BLaER1 (cell line): Measurements from ENCODE around the gene CLCN6.
A peak's percentile ranks its signal among the peaks of the same experiment; 100 is the strongest.
"Not testable (repeated sequence)": the region's sequence is repeated elsewhere in the genome, so short reads cannot be mapped to it uniquely, and the experiment has no call there.

Source experiments
- H3K27ac ChIP-seq: shearing (Covaris generic); formaldehyde crosslinking; 2 replicates; pipeline ENCODE4 v1.8.1; 2022
- H3K27me3 ChIP-seq: shearing (Covaris generic); formaldehyde crosslinking; 2 replicates; pipeline ENCODE4 v1.8.1; 2022
- H3K36me3 ChIP-seq: shearing (Covaris generic); formaldehyde crosslinking; 2 replicates; pipeline ENCODE4 v1.8.1; 2022
- H3K4me1 ChIP-seq: shearing (Covaris generic); formaldehyde crosslinking; 2 replicates; pipeline ENCODE4 v1.8.1; 2022
- H3K4me2 ChIP-seq: shearing (Covaris generic); formaldehyde crosslinking; 2 replicates; pipeline ENCODE4 v1.8.1; 2022
- H3K4me3 ChIP-seq: shearing (Covaris generic); formaldehyde crosslinking; 2 replicates; pipeline ENCODE4 v1.8.1; 2022
- H3K9ac ChIP-seq: shearing (Covaris generic); formaldehyde crosslinking; 2 replicates; pipeline ENCODE4 v1.8.1; 2022
- H3K9me3 ChIP-seq: shearing (Covaris generic); formaldehyde crosslinking; 2 replicates; pipeline ENCODE4 v1.8.1; 2022
- H4K20me1 ChIP-seq: shearing (Covaris generic); formaldehyde crosslinking; 2 replicates; pipeline ENCODE4 v1.8.1; 2022
- Cebpa-rat ChIP-seq: shearing (Covaris generic); IDR thresholded peaks from 2 replicates; pipeline ENCODE4 v1.8.1; 2022

Gene CLCN6

DNA sequence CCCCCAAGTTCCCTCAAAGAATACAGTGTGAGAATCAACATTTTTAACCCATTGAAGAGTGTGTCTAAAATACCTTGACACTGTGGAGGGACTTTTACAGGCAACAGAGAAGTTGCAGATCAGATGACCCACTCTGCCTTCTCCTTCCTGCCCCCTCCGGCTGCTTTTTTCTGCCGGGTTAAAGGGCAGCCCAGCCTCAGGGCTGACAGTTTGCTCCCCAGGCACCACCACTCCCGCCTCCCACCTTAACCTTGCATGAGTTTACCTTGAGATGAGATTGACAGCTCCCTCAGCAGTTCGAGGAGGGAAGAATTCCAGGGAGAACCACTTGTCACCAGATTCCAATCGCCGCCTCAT is 3.4 kb upstream of the CLCN6 start:
- peaks cover 50% of the 10 kb centered on the region for H3K4me1 ChIP-seq
- H4K20me1 ChIP-seq = peaks cover 25% of the 10 kb centered on the region
- H3K9ac ChIP-seq = peak overlapping the region; percentile 65; the same call in 1 of the 2 replicates
- peak overlapping the region; percentile 79 for H3K4me3 ChIP-seq
- no peaks in the 10 kb centered on the region for H3K9me3 ChIP-seq
- no peak for TF ChIP-seq Cebpa-rat
- H3K4me2 ChIP-seq = peak overlapping the region; percentile 98
- no peaks in the 10 kb centered on the region for H3K27me3 ChIP-seq
- H3K36me3 ChIP-seq = peaks cover 33% of the 10 kb centered on the region
- H3K27ac ChIP-seq = peak overlapping the region; percentile 46; the same call in 1 of the 2 replicates

DNA sequence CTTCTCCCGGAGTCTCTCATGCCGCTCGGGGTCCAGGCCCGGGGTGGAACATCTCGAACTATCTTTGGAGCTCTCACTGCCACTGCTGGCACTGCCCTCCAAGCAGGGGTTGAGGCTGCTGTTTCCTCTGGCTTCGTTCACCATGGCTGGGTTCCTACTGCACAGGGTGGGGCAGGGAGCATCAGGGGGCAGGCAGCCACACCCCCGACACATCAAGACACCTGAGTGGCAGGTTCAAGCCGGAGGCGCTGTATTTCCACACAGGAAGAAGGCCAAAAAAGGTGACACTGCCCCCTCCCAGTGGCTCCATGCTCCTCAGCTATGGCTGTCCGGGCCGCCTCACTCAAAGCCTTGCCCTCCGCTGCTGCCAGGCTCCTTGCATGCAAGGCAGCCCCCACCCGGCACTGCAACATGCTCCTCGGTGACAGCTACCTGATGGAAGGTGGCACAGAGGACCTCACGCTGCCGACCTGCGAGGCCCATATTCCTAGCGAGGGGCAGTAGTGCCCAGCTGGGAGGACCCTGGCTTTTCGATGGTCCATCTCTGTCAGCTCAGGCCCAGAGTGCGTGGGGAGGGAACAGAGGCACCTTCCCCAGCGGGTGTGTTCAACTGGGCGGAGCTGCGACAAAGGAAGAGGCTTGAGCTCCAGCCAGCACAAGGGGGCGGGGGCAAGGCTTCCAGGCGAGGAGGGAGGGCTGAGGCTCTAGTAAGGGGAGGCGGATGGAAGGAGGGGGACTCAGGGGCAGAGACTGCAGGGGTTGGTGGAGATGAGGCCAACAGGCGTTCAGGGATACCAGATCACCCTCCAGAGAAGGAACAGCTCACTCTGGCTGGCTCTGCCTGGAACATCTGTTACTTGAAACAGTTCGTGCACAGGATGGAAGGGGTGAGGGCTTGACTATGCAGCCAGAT is 2.8 kb upstream of the CLCN6 start:
- H3K9me3 ChIP-seq = no peaks in the 10 kb centered on the region
- peak overlapping the region; percentile 50 for H3K27ac ChIP-seq
- H3K9ac ChIP-seq = peak overlapping the region; percentile 65
- no peaks in the 10 kb centered on the region for H3K27me3 ChIP-seq
- H4K20me1 ChIP-seq = peaks cover 28% of the 10 kb centered on the region
- H3K4me1 ChIP-seq = peaks cover 56% of the 10 kb centered on the region
- no peak for TF ChIP-seq Cebpa-rat
- peaks cover 33% of the 10 kb centered on the region for H3K36me3 ChIP-seq
- peak overlapping the region; percentile 98 for H3K4me2 ChIP-seq
- peak overlapping the region; percentile 79 for H3K4me3 ChIP-seq

DNA sequence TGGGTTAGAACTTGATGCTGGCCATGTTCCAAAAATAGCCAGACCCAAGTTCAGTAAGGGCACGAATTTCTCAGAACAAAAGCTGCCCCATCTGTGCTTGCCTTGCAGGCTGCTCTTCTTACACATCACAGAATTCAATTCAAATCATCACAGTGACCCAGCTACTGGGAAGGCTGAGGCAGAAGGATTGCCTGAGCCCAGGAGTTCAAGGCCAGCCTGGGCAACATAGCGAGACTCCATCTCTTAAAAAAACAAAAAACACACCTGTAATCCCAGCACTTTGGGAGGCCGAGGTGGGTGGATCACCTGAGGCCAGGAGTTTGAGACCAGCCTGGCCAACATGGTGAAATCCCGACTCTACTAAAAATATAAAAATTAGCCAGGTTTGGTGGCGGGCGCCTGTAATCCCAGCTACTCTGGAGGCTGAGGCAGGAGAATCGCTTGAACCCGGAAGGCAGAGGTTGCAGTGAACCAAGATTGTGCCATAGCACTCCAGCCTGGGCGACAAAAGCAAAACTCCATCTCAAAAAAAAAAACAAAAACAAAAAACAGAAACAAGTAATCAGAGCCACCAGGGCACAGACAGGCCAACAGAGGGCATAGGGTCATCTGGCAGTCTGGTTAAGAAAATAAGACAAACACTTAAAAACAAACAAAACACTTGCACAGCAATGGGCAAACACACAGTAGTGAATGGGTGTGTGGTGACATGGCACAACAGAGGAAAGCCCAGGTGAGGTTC is 1.9 kb upstream of the CLCN6 start:
- not testable (repeated sequence) for H3K27me3 ChIP-seq, H3K9me3 ChIP-seq
- Histone ChIP-seq H3K4me1 (peaks cover 65% of the 10 kb centered on the region), H3K36me3 (peaks cover 30% of the 10 kb centered on the region), H3K9ac (peak overlapping the region; percentile 65; the same call in 1 of the 2 replicates), H3K4me3 (peak overlapping the region; percentile 79), H3K4me2 (peak overlapping the region; percentile 98), H4K20me1 (peaks cover 28% of the 10 kb centered on the region), H3K27ac (peak overlapping the region; percentile 50)

DNA sequence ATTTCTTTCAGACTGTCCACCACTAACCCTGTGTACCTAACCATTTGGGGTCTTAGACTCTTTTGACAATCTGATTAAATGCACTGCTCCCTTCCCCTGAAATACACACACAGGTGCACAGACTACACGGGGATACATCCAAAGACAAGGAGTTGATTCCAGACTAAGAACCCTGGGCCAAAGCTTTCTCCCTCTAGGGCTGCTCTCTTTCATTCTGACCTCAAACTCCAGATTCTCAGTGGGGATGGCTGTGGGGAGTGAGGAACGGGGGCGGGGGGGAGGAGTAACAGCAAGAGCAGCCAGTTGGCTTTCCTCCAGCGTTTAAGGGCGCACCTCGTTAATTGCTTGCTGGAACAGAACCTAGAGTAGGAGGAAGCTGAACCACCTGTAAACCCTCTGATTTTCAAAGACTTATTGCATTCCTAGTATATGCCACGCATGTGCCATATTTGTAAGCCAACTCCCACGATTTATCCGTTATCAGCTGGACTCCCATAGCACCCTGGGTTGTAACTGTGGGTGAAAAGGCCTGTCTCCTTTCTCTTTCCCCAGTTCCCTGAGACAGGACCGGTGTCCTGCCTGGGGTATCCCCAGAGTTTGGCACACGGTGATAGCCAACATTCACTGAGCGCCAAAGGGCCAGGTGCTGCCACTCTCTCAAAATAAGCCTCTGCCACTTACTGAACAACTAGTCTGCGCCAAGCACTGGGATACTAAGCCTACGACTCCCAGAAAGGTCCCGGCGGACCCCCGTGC is 1.1 kb upstream of the CLCN6 start:
- H3K4me3 ChIP-seq = peak overlapping the region; percentile 79
- H3K9ac ChIP-seq = peak overlapping the region; percentile 90
- H3K27ac ChIP-seq = peak overlapping the region; percentile 89
- no peaks in the 10 kb centered on the region for H3K9me3 ChIP-seq
- peak overlapping the region; percentile 98 for H3K4me2 ChIP-seq
- H3K4me1 ChIP-seq = peaks cover 68% of the 10 kb centered on the region
- H3K27me3 ChIP-seq = no peaks in the 10 kb centered on the region
- peaks cover 28% of the 10 kb centered on the region for H4K20me1 ChIP-seq
- no peak for TF ChIP-seq Cebpa-rat
- peaks cover 28% of the 10 kb centered on the region for H3K36me3 ChIP-seq

DNA sequence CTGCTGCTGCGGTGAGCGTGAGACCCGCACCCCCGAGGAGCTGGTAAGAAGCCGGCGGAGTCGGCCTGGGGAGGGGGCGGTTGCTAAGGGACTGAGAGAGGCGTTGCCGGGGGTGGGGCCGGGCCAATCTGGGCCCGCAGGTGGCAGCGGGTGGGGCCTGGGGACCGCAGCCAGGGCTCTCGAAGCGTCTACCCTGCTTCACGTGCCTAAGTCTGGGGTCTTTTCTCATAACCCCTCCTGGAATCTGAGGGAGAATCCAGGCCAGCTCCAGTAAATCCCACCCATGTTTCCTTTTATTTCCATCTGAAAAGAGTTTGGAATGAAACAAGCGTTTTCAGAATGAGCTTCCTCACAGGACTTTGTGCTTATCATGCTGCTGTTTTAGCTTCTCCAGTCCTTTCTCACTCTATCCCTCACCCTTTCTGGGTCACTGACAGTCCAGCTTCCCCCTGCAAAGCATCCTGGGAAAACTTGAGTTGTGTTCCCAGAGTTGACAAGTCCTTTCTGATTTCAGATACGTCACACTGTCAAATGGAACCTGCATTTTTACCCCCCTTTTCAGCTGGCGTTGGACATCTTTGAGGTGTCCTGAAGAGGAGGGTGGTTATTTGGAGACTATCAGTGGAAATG is 431 bp downstream of the CLCN6 start:
- TF ChIP-seq Cebpa-rat = no peak
- Histone ChIP-seq H3K9me3 (no peaks in the 10 kb centered on the region), H3K4me1 (peaks cover 68% of the 10 kb centered on the region), H4K20me1 (peaks cover 28% of the 10 kb centered on the region), H3K36me3 (peaks cover 26% of the 10 kb centered on the region), H3K27ac (peak overlapping the region; percentile 89), H3K4me2 (peak overlapping the region; percentile 98), H3K9ac (peak overlapping the region; percentile 81), H3K27me3 (no peaks in the 10 kb centered on the region), H3K4me3 (peak overlapping the region; percentile 79)

DNA sequence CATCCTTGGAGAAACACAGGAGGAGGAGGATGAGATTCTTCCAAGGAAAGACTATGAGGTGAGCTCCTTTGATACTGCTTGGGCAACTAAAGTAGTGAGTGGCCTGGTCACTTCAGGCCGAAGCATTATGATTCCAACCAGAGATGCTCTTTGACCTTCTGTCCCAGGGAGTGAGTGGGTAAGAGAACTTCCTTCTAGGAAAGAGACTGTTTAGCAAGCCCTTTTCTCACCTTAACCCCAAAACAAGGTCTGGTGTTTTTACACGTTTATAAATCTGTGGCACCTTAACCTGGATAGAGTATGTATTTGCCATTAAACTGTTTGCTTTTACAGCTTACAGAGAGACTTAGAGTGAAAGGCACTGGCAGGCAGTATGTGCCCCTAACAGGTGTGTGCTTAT is 1.1 kb downstream of the CLCN6 start:
- Histone ChIP-seq H3K27me3 (no peaks in the 10 kb centered on the region), H3K4me2 (peak overlapping the region; percentile 98), H3K27ac (peak overlapping the region; percentile 89), H3K9me3 (no peaks in the 10 kb centered on the region), H3K9ac (peak overlapping the region; percentile 81), H3K4me1 (peaks cover 63% of the 10 kb centered on the region), H3K4me3 (peak overlapping the region; percentile 79), H4K20me1 (peaks cover 20% of the 10 kb centered on the region), H3K36me3 (peaks cover 30% of the 10 kb centered on the region)
- TF ChIP-seq Cebpa-rat = no peak

DNA sequence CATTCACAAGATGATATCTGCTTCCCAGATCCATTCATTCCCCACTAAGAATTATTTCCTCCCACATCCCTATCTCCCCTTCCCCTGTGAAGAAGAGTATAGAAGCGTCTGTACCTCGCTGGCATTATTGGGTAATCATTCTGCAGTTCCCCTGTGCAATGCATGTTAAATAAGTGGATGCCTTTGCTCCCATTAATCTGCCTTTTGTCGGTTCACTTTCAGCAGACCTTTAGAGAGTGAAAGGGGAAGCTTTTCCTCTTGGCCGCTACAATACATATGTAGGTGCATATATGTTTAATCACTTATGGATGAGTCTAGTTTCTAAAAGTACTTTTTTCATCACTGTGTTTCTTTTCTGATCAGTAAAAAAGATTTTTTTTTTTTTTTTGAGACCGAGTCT is 7.0 kb downstream of the CLCN6 start:
- H3K9me3 ChIP-seq = no peaks in the 10 kb centered on the region
- no peak overlapping the region for H3K4me3 ChIP-seq
- no peak for TF ChIP-seq Cebpa-rat
- H3K27ac ChIP-seq = no peak overlapping the region
- no peak overlapping the region for H3K9ac ChIP-seq
- peaks cover 47% of the 10 kb centered on the region for H3K4me1 ChIP-seq
- H3K4me2 ChIP-seq = no peak overlapping the region
- no peaks in the 10 kb centered on the region for H4K20me1 ChIP-seq
- no peaks in the 10 kb centered on the region for H3K27me3 ChIP-seq
- H3K36me3 ChIP-seq = peaks cover 68% of the 10 kb centered on the region

DNA sequence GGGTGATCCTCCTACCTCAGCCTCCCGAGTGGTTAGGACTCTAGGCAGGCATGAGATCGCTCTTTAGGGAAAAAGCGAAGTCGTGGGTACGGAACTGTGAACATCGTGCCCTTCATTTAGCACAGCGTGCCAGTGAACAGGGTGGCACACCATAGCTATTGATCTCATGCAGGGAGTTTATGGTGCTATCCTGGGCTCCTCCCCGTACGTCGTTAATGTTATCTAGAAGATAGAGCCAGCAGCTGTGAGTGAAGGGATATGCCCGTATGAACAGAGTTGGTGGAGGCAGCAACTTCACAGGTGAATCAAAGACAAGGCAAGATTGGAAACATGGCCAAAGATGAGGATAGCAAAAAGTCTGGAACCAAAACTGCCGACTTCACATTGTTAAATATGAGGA is 11.2 kb downstream of the CLCN6 start:
- Histone ChIP-seq H3K4me3 (no peak overlapping the region), H3K36me3 (peaks cover 73% of the 10 kb centered on the region), H3K9me3 (no peaks in the 10 kb centered on the region), H4K20me1 (no peaks in the 10 kb centered on the region), H3K27ac (no peak overlapping the region), H3K4me2 (no peak overlapping the region), H3K9ac (no peak overlapping the region), H3K4me1 (peaks cover 48% of the 10 kb centered on the region), H3K27me3 (no peaks in the 10 kb centered on the region)
- TF ChIP-seq Cebpa-rat = no peak

DNA sequence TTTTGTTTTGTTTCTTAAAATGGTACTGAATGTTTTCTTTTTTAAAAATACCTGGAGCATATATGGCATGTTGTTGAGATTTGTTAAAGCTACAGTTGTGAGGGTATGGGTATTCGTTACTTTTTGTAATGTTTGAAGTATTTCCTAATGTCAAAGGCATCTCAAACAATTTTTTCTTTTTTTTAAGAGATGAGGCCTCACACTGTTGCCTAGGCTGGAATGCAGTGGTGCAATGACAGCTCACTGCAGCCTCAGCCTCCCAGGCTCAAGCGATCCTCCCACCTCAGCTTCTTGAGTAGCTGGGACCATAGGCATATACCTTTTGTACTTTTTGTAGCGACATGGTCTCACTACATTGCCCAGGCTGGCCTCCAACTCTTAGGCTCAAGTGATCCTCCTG is 16.1 kb downstream of the CLCN6 start:
- Histone ChIP-seq H4K20me1 (no peaks in the 10 kb centered on the region), H3K9me3 (no peaks in the 10 kb centered on the region), H3K36me3 (peaks cover 93% of the 10 kb centered on the region), H3K27me3 (no peaks in the 10 kb centered on the region), H3K4me3 (no peak overlapping the region), H3K9ac (no peak overlapping the region), H3K4me1 (peaks cover 19% of the 10 kb centered on the region), H3K27ac (no peak overlapping the region), H3K4me2 (peak overlapping the region; percentile 4; the same call in 1 of the 2 replicates)
- TF ChIP-seq Cebpa-rat = no peak
